Measurements from ENCODE around the gene ABCA3.

Gene ABCA3

DNA sequence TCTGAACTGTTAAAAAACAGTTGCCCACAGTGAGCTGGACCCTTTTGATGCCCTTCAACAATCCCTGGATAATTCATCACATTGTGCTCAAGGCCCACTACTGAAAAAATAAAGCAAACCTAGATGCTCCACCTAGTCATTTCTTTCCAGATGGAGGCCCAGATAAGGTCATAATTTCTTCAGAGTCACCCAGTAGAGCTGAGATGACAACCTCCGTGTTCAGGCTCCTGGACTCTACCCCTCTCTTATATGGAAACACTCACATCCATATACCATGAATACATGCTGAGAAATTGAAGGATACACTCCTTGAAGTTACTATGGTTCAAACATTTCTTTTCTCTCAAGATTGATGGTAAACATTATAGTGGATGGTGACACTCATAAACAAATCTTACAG is 2.7 kb upstream of the ABCA3 start:
- TF ChIP-seq, protein P1, sequence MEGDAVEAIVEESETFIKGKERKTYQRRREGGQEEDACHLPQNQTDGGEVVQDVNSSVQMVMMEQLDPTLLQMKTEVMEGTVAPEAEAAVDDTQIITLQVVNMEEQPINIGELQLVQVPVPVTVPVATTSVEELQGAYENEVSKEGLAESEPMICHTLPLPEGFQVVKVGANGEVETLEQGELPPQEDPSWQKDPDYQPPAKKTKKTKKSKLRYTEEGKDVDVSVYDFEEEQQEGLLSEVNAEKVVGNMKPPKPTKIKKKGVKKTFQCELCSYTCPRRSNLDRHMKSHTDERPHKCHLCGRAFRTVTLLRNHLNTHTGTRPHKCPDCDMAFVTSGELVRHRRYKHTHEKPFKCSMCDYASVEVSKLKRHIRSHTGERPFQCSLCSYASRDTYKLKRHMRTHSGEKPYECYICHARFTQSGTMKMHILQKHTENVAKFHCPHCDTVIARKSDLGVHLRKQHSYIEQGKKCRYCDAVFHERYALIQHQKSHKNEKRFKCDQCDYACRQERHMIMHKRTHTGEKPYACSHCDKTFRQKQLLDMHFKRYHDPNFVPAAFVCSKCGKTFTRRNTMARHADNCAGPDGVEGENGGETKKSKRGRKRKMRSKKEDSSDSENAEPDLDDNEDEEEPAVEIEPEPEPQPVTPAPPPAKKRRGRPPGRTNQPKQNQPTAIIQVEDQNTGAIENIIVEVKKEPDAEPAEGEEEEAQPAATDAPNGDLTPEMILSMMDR (conservative IDR thresholded peaks at IDR 0.05): no peak
- TF ChIP-seq ZFX (IDR thresholded peaks at IDR 0.05): no peak
- no peak overlapping the region for H3K27ac ChIP-seq

DNA sequence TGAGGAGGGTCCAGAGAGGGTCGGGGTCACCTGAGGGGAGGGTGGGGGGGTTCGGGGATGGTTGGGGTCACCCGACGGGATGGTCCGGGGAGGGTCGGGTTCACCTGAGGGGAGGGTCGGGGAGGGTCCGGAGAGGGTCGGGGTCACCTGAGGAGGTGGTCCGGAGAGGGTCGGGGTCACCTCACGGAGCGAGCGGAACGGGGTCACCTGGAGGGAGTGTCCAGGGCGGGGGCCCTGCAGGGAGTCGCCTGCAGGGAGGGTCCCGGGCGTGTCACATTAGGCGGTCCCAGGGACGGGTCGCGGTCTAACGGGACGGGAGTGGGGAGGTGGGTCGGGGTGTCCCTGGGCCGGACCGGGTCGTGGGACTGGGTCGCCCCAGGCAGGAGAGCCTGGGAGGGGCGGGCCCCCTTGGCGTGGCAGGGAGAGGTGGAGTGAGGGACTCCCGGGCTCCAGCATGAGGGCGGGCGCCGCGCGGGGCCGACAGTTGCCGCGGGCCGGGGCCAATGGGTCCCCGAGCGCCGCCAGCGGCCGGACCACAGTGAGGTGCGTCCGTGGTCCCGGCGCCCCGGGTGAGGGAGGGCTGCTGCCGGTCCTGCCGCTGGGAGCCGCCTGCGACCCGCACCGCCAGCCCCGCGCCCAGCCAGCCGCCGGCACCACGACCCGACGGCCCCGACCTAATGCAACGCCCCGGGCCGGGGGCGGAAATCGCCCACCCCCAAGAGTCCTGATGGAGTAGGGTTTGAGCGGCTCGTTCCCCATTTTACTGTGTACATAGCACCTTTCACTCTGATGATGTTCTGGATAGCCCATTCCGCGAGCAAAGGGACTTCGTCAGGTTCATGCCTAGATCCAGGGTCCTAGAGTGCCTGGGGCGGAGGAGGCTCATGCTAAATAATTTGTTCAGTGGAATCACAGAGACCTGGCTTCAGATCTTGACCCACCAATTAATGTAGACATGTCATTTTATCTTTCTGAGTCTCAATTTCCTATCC is 1.2 kb upstream of the ABCA3 start:
- no peak for TF ChIP-seq ZFX (IDR thresholded peaks at IDR 0.05)
- H3K27ac ChIP-seq: peak overlapping the region; percentile 84

DNA sequence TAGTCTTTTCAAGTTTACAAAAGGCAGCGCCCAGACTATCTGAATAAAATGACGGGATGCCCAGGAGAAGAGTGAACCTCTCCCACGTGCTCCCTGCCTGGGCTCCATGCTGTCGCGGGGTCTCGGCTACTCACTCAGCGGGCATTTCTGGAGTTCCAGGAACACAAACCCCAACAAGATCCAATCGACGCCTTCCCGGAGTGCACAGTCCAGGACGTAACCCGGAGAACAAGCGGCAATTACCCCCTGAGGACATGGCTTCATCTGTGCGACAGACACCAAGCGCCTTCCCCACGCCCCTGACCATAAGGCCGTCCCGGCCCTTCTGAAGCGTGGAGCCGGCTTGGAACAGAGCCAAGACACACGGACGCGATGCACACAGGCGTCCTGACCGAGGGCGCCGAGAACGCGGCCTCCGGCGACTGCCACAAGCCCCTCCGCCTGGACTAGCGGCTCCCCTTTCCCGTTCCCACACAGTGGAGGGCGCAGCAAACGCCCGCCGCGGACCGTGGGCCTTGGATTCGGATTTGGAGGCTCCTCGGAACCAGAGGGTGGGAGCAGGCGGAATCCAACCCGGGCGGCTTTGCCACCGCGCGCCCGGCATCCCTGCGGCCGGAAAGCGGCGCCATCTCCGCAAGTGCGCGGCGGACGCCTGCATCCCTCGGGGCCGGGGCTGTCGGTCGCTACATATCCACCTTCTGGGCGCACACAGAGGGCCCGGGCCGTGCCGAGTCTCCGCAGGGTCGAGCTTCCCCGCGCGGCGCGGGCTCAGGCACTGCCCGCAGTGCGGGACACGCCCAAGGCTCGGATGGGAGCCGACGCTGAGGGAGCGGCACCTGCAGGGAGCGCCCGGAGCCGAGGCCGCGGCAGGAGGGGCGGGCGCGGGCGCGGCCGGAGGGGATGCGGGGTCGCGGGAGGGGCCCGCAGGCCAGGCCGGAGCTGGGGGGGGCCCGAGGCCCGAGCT is 725 bp downstream of the ABCA3 start:
- peak overlapping the region; percentile 84 for H3K27ac ChIP-seq

DNA sequence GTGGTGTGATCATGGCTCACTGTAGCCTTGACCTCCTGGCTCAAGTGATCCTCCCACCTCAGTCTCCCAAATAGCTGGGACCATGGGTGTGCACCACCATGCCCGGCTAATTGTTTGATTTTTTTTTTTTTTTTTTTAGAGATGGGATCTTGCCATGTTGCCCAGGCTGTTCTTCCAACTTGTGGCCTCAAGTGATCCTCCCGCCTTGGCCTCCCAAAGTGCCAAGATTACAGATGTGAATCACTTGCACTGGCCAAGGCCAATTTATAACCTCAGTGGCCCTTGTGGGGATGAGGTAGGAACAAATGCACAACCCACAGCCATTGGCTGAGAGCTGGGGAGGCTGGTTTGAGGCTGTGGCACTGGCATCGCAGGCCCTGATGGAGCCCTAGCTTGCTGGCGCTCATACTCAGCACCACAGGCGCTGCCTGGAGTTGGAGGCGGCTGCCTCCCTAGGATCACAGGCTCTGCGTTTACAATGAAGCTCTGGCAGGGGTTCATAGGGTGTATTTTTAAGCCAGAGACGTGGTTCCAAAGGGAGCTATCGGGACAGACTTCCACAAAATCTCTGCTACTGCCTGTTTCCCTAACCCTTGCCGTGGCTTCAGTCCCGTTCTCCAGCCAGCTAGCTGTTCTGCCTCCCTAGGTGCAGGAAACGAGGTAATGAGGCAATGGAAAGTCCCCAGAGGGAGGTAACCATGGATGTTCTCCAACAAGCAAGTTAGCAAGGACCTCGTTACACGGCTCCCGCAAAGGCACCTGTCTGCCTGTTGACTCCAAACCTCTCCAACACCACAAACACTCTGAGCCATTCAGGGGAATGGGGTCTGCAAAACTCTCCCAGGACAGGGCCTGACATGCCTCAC is 2.9 kb downstream of the ABCA3 start:
- TF ChIP-seq, protein P1 (conservative IDR thresholded peaks at IDR 0.05): no peak
- TF ChIP-seq ZFX (IDR thresholded peaks at IDR 0.05): no peak
- H3K27ac ChIP-seq: no peak overlapping the region; the same call in 1 of the 2 replicates

More for the DNA sequence above, 725 bp downstream of the ABCA3 start:
- peak; percentile 73 for TF ChIP-seq ZFX (IDR thresholded peaks at IDR 0.05)
- TF ChIP-seq, protein P1 (conservative IDR thresholded peaks at IDR 0.05): no peak

DNA sequence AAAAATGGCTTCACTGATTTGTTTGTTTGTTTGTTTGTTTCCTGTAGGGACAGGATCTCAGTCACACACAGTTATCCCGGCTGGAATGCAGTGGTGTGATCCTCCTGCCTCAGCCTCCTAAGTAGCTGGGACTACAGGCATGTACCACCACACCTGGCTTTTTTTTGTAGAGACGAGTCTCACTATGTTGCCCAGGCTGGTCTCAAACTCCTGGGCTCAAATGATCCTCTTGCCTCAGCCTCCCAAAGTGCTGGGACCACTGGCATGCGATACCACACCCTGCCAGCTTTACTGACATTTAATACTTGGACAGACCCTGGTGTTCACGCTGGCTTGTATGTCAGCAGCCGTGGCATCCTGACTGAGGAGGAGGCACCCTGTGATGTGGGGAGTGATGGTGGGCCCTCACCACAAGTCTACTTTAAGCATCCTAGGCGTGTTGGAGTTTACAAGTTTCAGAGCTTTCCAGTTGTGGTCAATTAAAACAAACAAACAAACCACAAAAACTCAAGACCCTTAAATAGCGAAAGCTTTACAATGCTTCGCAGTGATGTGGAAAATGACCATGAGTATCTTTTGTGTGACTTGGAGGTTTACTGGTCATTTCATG is 5.1 kb downstream of the ABCA3 start:
- H3K27ac ChIP-seq: no peak overlapping the region
- TF ChIP-seq, protein P1 (conservative IDR thresholded peaks at IDR 0.05): no peak
- TF ChIP-seq ZFX (IDR thresholded peaks at IDR 0.05): no peak

DNA sequence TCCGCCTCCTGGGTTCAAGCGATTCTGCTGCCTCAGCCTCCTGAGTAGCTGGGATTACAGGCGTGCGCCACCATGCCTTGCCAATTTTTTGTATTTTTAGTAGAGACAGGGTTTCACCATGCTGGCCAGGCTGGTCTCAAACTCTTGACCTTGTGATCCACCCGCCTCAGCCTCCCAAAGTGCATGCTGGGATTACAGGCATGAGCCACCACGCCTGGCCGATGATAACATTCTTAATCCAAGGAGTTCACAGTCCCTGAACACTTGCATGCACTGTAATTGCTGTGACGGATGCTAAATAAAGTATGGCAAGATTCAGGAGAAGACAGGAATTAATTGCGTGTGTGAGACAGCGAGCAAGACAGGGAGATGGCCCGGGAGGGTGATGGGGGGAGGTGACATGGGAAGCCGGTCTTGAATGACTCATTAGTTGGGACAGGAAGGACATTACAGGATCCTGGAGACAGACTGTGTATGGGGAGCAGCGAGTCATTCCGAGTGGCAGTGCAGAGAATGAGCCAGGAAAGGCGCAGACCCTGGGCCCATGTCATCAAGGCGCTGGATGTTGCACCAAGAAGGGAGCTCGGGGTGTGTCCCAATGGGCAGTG is 6.7 kb downstream of the ABCA3 start:
- H3K27ac ChIP-seq: no peak overlapping the region

More for the DNA sequence above, 6.7 kb downstream of the ABCA3 start:
- TF ChIP-seq ZFX (IDR thresholded peaks at IDR 0.05): no peak
- TF ChIP-seq, protein P1 (conservative IDR thresholded peaks at IDR 0.05): no peak

Data from C4-2B (cell line).